H1 (cell line): ENCODE results near the gene MGST2. TPM values are rescaled to one million over a fixed set of nuclear protein-coding genes. Genes with fewer than 3 reads are reported as not detected.
A peak's percentile ranks its signal among the peaks of the same experiment; 100 is the strongest.
"Not testable (repeated sequence)": the region's sequence is repeated elsewhere in the genome, so short reads cannot be mapped to it uniquely, and the experiment has no call there.

Experiments
- CTCF ChIA-PET: fragments of 300-600 bp; sonication (Branson Sonifier 250); formaldehyde crosslinking; loops from one replicate; lab custom pipeline; 2021; ENCODE audit not compliant: partially characterized antibody; lab: Charles Lee
- POLR2A ChIA-PET: fragments of 300-600 bp; sonication (Branson Sonifier 250); formaldehyde crosslinking; loops from one replicate; lab custom pipeline; 2021; ENCODE audit warnings: inconsistent platforms; ENCODE audit not compliant: partially characterized antibody; lab: Charles Lee
- DNase-seq, 2 experiments: peaks; one replicate each; pipeline versions ENCODE4 v3.0.0 to v3.0.0-alpha.2; 2010 to 2022; ENCODE audit warnings: low spot score in 2 of 2, low read depth in 1 of 2, mixed read lengths in 1 of 2
- FAIRE-seq: peaks from 2 replicates; lab custom pipeline; 2011; peaks lifted over from hg19 to GRCh38; lab: Jason Lieb, UNC
- H2AFZ ChIP-seq: 2 replicates; pipeline ENCODE4 v1.8.1; 2012; ENCODE audit warnings: low read length, inconsistent platforms
- H2AK5ac ChIP-seq: 2 replicates; pipeline ENCODE4 v1.6.1; 2013; ENCODE audit warnings: low read depth, low read length
- H2BK120ac ChIP-seq: replicated peaks from 2 replicates; pipeline ENCODE3; 2013; ENCODE audit warnings: low read depth, low read length, inconsistent platforms
- H2BK12ac ChIP-seq: 2 replicates; pipeline ENCODE4 v1.6.1; 2013; ENCODE audit warnings: low read depth, low read length
- H2BK15ac ChIP-seq: 2 replicates; pipeline ENCODE4 v1.6.1; 2013; ENCODE audit warnings: low read length
- H2BK20ac ChIP-seq: 2 replicates; pipeline ENCODE4 v1.6.1; 2013; ENCODE audit warnings: low read length
- H2BK5ac ChIP-seq: 2 replicates; pipeline ENCODE4 v1.6.1; 2013; ENCODE audit warnings: low read depth, low read length
- H3K14ac ChIP-seq: 2 replicates; pipeline ENCODE4 v1.6.1; 2013; ENCODE audit warnings: inconsistent platforms; ENCODE audit not compliant: insufficient read length
- H3K18ac ChIP-seq: 2 replicates; pipeline ENCODE4 v1.6.1; 2013; ENCODE audit warnings: low read length; ENCODE audit errors: extremely low read depth
- H3K23ac ChIP-seq: 2 replicates; pipeline ENCODE4 v1.6.1; 2013; ENCODE audit warnings: inconsistent platforms; ENCODE audit not compliant: insufficient read length
- H3K23me2 ChIP-seq: 2 replicates; pipeline ENCODE4 v1.6.1; 2013; ENCODE audit warnings: low read depth, low read length
- H3K27ac ChIP-seq: 2 replicates; pipeline ENCODE4 v1.6.1; 2011; ENCODE audit warnings: low read depth, low read length, inconsistent platforms
- H3K27me3 ChIP-seq, 4 experiments: replicated peaks in 1 of 4; 1 replicate in 1 of 4; 2 replicates in 3 of 4; pipeline versions ENCODE4 v1.6.1 to v1.8.1; 2011 to 2013; ENCODE audit warnings: low read length in 3 of 4, mild to moderate bottlenecking in 3 of 4, inconsistent platforms in 2 of 4, mixed read lengths in 2 of 4, moderate library complexity in 1 of 4; ENCODE audit not compliant: control insufficient read depth in 3 of 4, insufficient read depth in 3 of 4; ENCODE audit errors: extremely low read depth in 1 of 4
- H3K36me3 ChIP-seq, 4 experiments: 2 replicates each; pipeline versions ENCODE4 v1.6.1 to v1.8.1; 2011 to 2013; ENCODE audit warnings: mild to moderate bottlenecking in 4 of 4, low read length in 3 of 4, moderate library complexity in 2 of 4, control low read depth in 1 of 4, inconsistent platforms in 1 of 4; ENCODE audit not compliant: insufficient read depth in 4 of 4, control insufficient read depth in 2 of 4
- H3K4ac ChIP-seq: replicated peaks from 2 replicates; pipeline ENCODE3; 2013; ENCODE audit warnings: low read length, low read depth, mixed read lengths, inconsistent platforms; ENCODE audit not compliant: insufficient read length
- H3K4me1 ChIP-seq, 4 experiments: replicated peaks in 1 of 4; 1 replicate in 1 of 4; 2 replicates in 3 of 4; pipeline versions ENCODE4 v1.6.1 to v1.8.1; 2011 to 2013; ENCODE audit warnings: low read length in 3 of 4, inconsistent platforms in 2 of 4, mixed read lengths in 1 of 4; ENCODE audit not compliant: insufficient read depth in 4 of 4, control insufficient read depth in 3 of 4
- H3K4me2 ChIP-seq, 2 experiments: 2 replicates each; pipeline versions ENCODE4 v1.6.1 to v1.8.1; 2011 to 2013; ENCODE audit warnings: low read depth in 2 of 2, low read length in 2 of 2, control low read depth in 1 of 2, inconsistent platforms in 1 of 2, mild to moderate bottlenecking in 1 of 2; ENCODE audit not compliant: insufficient read depth in 1 of 2
- H3K4me3 ChIP-seq, 4 experiments: fragments of 200-600, 300-600 bp in 1 of 4; sonication (generic), shearing (Covaris generic), sonication (Bioruptor Twin) in 1 of 4; 2 replicates each; pipeline versions ENCODE4 v1.5.1 to v1.8.1; 2011 to 2016; ENCODE audit warnings: low read length in 4 of 4, low read depth in 3 of 4, control low read depth in 2 of 4, inconsistent platforms in 2 of 4, mild to moderate bottlenecking in 2 of 4, mixed read lengths in 1 of 4, moderate library complexity in 1 of 4; ENCODE audit not compliant: insufficient read depth in 2 of 4; ENCODE audit errors: extremely low read depth in 1 of 4
- H3K56ac ChIP-seq: replicated peaks from 2 replicates; pipeline ENCODE3; 2013; ENCODE audit warnings: low read depth, mild to moderate bottlenecking, mixed read lengths, low read length, inconsistent platforms; ENCODE audit not compliant: insufficient read length
- H3K79me1 ChIP-seq: 2 replicates; pipeline ENCODE4 v1.6.1; 2013; ENCODE audit warnings: low read depth, low read length, control low read depth
- H3K79me2 ChIP-seq, 2 experiments: 2 replicates each; pipeline versions ENCODE4 v1.6.1 to v1.8.1; 2012 to 2013; ENCODE audit warnings: low read length in 2 of 2, mild to moderate bottlenecking in 2 of 2, inconsistent platforms in 1 of 2; ENCODE audit not compliant: insufficient read depth in 2 of 2, control insufficient read depth in 1 of 2
- H3K9ac ChIP-seq, 4 experiments: replicated peaks in 1 of 4; 1 replicate in 1 of 4; 2 replicates in 3 of 4; pipeline versions ENCODE4 v1.6.1 to v1.8.1; 2011 to 2013; ENCODE audit warnings: low read depth in 3 of 4, low read length in 3 of 4, control low read depth in 2 of 4, mild to moderate bottlenecking in 2 of 4, moderate library complexity in 2 of 4, inconsistent platforms in 1 of 4; ENCODE audit errors: extremely low read depth in 1 of 4
- H3K9me3 ChIP-seq, 2 experiments: 2 replicates each; pipeline versions ENCODE4 v1.6.1 to v1.8.1; 2012 to 2013; ENCODE audit warnings: mild to moderate bottlenecking in 2 of 2, moderate library complexity in 2 of 2, control low read depth in 1 of 2, inconsistent platforms in 1 of 2, low read depth in 1 of 2, low read length in 1 of 2, mixed read lengths in 1 of 2; ENCODE audit not compliant: insufficient read depth in 2 of 2
- H4K20me1 ChIP-seq, 2 experiments: replicated peaks in 1 of 2; 2 replicates each; pipeline versions ENCODE3 to v1.8.1; 2011 to 2013; ENCODE audit warnings: inconsistent platforms in 2 of 2, low read length in 2 of 2, mild to moderate bottlenecking in 1 of 2; ENCODE audit not compliant: insufficient read depth in 2 of 2, control insufficient read depth in 1 of 2
- H4K5ac ChIP-seq: 2 replicates; pipeline ENCODE4 v1.6.1; 2013; ENCODE audit warnings: low read length, low read depth, mixed read lengths, inconsistent platforms; ENCODE audit not compliant: insufficient read length
- H4K8ac ChIP-seq: 2 replicates; pipeline ENCODE4 v1.8.0; 2013; ENCODE audit warnings: mild to moderate bottlenecking, moderate library complexity, low read length, inconsistent platforms; ENCODE audit not compliant: insufficient read depth; ENCODE audit errors: extremely low read depth
- H4K91ac ChIP-seq: replicated peaks from 2 replicates; pipeline ENCODE3; 2013; ENCODE audit warnings: low read length, mixed read lengths, inconsistent platforms; ENCODE audit not compliant: insufficient read length
- CTCF ChIP-seq, 3 experiments: IDR thresholded peaks; 1 replicate in 2 of 3; 2 replicates in 1 of 3; pipeline versions ENCODE4 v1.5.1 to v1.6.1; 2011; ENCODE audit warnings: low read length in 3 of 3, mild to moderate bottlenecking in 3 of 3, inconsistent platforms in 2 of 3, low read depth in 1 of 3, moderate library complexity in 1 of 3; ENCODE audit not compliant: insufficient read depth in 1 of 3; ENCODE audit errors: control extremely low read depth in 1 of 3
- WGBS, 2 experiments: shearing (Covaris generic) in 1 of 2; methylation state at CpG; one replicate each; pipeline versions ENCODE4 v1.1.6 to v1.1.7; 2013 to 2015; ENCODE audit warnings: low lambda C conversion rate in 2 of 2, mixed read lengths in 2 of 2, inconsistent platforms in 1 of 2, low coverage in 1 of 2, missing lambda C conversion rate in 1 of 2; ENCODE audit not compliant: insufficient replicate concordance in 2 of 2, insufficient coverage in 1 of 2, insufficient read length in 1 of 2; ENCODE audit errors: extremely low coverage in 1 of 2, missing lambda C conversion rate in 1 of 2; 5-methylcytosine and 5-hydroxymethylcytosine counted together
- polyA plus RNA-seq, 7 experiments: library from polyadenylated mRNA; depleted of rRNA in 3 of 7; stranded (reverse) in 5 of 7; unstranded in 2 of 7; fragments of >200 nt in 5 of 7; fragments of 200-250 nt in 2 of 7; gene quantifications; 1 replicate in 5 of 7; 2 replicates in 1 of 7; 4 replicates in 1 of 7; pipeline versions ENCODE4 v1.2.1 to v1.2.3, GENCODE V29; 2011 to 2013; ENCODE audit warnings: missing spikeins in 2 of 7, mixed read lengths in 2 of 7
- total RNA-seq: library from RNA; stranded (reverse); fragmentation: NEBNext Ultra II Directional; extraction: Animal tissue kit (Norgen Biotek cat#: 25700); gene quantifications from 2 replicates; pipeline ENCODE4 v1.2.1, GENCODE V29; 2021

MGST2 gene
- total and polyA plus RNA-seq, 2 of the 8 experiments (the other 6 are each of a cell fraction or from before 2014, with no cell fraction given), result 8.0 to 13.6 TPM

- DNase-seq, H3K4me3 ChIP-seq, H4K5ac ChIP-seq, H2BK12ac ChIP-seq, H3K4ac ChIP-seq, H3K27ac ChIP-seq, H3K27me3 ChIP-seq, H3K79me1 ChIP-seq, H3K36me3 ChIP-seq, H2BK5ac ChIP-seq, H3K18ac ChIP-seq, H3K9me3 ChIP-seq, H2AK5ac ChIP-seq, H2AFZ ChIP-seq, H3K23me2 ChIP-seq, H2BK20ac ChIP-seq, H2BK15ac ChIP-seq, H3K4me2 ChIP-seq, H3K9ac ChIP-seq, H4K20me1 ChIP-seq, H3K23ac ChIP-seq, H3K79me2 ChIP-seq, FAIRE-seq, H4K91ac ChIP-seq, H3K14ac ChIP-seq, H2BK120ac ChIP-seq, H3K56ac ChIP-seq, H4K8ac ChIP-seq, H3K4me1 ChIP-seq: not testable (repeated sequence)
- 94% methylated on average over 8 of the region's 25 CpGs; no CpG with 5 or more reads in 1 of the 2 experiments for WGBS, 2 experiments
- CTCF ChIA-PET, result interaction anchor here (0.6 to 3.4 kb wide), 26 partner anchors 8 to 893 kb away, joined by 3 to 32 read pairs (median 4); partner anchors contain the start of gene MGST2
- peak in 2 of 3 experiments; percentile 14 to 16; a peak in 2 of 4 replicates for TF ChIP-seq CTCF (IDR thresholded peaks at IDR 0.05; ENCODE audit: control extremely low read depth in 1 of 3, insufficient read depth in 1 of 3, low read depth in 1 of 3, low read length in 3 of 3)
- POLR2A ChIA-PET, result interaction anchor here (1.0 kb wide), 1 partner anchor 16 kb away, joined by 5 read pairs; no protein-coding TSS in a partner anchor
These were observed 32.7 kb downstream of the MGST2 start for GRCh38 chr4:139698167-139698925.
